RWPE2 (cell line): Measurements from ENCODE around the gene CNGA3.
"Not testable (repeated sequence)": the region's sequence is repeated elsewhere in the genome, so short reads cannot be mapped to it uniquely, and the experiment has no call there.

Source experiments
- ATAC-seq: fragments of 200-7000 bp; cut with Tn5 transposase; 3 replicates; pipeline ENCODE4 v1.9.1; 2021; ENCODE audit warnings: low read depth
- DNase-seq: peaks from one replicate; pipeline ENCODE4 v3.0.0-alpha.2; 2020; ENCODE audit warnings: low spot score
- H3K27ac ChIP-seq: fragments of 450-650 bp; 2 replicates; pipeline ENCODE4 v1.5.1; 2017; ENCODE audit warnings: mild to moderate bottlenecking; ENCODE audit not compliant: poor library complexity, severe bottlenecking
- H3K27me3 ChIP-seq: fragments of 250-450 bp; sonication (Bioruptor Pico); 2 replicates; pipeline ENCODE4 v1.5.1; 2021; ENCODE audit warnings: mild to moderate bottlenecking, moderate library complexity; ENCODE audit not compliant: insufficient read depth, poor library complexity, severe bottlenecking
- H3K36me3 ChIP-seq: fragments of 250-450 bp; sonication (Bioruptor Pico); 2 replicates; pipeline ENCODE4 v1.5.1; 2020; ENCODE audit warnings: low read depth, mild to moderate bottlenecking, moderate library complexity
- H3K4me1 ChIP-seq: fragments of 250-450 bp; sonication (Bioruptor Pico); 2 replicates; pipeline ENCODE4 v1.5.1; 2021; ENCODE audit warnings: mild to moderate bottlenecking, moderate library complexity; ENCODE audit not compliant: insufficient read depth, poor library complexity, severe bottlenecking
- H3K4me3 ChIP-seq: fragments of 250-450 bp; sonication (Bioruptor Pico); 2 replicates; pipeline ENCODE4 v1.5.1; 2021; ENCODE audit warnings: mild to moderate bottlenecking, moderate library complexity; ENCODE audit not compliant: severe bottlenecking
- H3K9me3 ChIP-seq: fragments of 250-450 bp; sonication (Bioruptor Pico); 2 replicates; pipeline ENCODE4 v1.5.1; 2021; ENCODE audit warnings: mild to moderate bottlenecking, moderate library complexity; ENCODE audit not compliant: severe bottlenecking
- CTCF ChIP-seq: fragments of 450-650 bp; IDR thresholded peaks from one replicate; pipeline ENCODE4 v1.5.1; 2017; ENCODE audit warnings: mild to moderate bottlenecking, moderate library complexity; ENCODE audit not compliant: poor library complexity, severe bottlenecking

Gene CNGA3

GRCh38 chr2:98300141-98300874 lies 45.9 kb upstream of the CNGA3 start:
- no peaks in the 10 kb centered on the region for H3K4me1 ChIP-seq
- H3K27ac ChIP-seq: no peak overlapping the region
- TF ChIP-seq CTCF: no peak
- no peak for ATAC-seq
- peaks cover 10% of the 10 kb centered on the region for H3K27me3 ChIP-seq
- no peaks in the 10 kb centered on the region for H3K9me3 ChIP-seq
- no peak for DNase-seq
- H3K36me3 ChIP-seq: no peaks in the 10 kb centered on the region
- no peak overlapping the region for H3K4me3 ChIP-seq

GRCh38 chr2:98301469-98301868 lies 44.8 kb upstream of the CNGA3 start:
- Histone ChIP-seq H3K4me3 (no peak overlapping the region), H3K9me3 (no peaks in the 10 kb centered on the region), H3K36me3 (no peaks in the 10 kb centered on the region), H3K27me3 (peaks cover under 1% of the 10 kb centered on the region), H3K27ac (no peak overlapping the region), H3K4me1 (no peaks in the 10 kb centered on the region)
- ATAC-seq (no peak), DNase-seq (no peak)
- TF ChIP-seq CTCF: no peak

- H3K4me3 ChIP-seq, H3K9me3 ChIP-seq, DNase-seq, H3K4me1 ChIP-seq, H3K27me3 ChIP-seq, ATAC-seq, H3K36me3 ChIP-seq, H3K27ac ChIP-seq: not testable (repeated sequence)
Measured at GRCh38 chr2:98307131-98307696, 39.0 kb upstream of the CNGA3 start.

GRCh38 chr2:98308068-98308467 lies 38.2 kb upstream of the CNGA3 start:
- no peak for ATAC-seq
- H3K27me3 ChIP-seq: peaks cover 3% of the 10 kb centered on the region
- no peaks in the 10 kb centered on the region for H3K4me1 ChIP-seq
- no peaks in the 10 kb centered on the region for H3K36me3 ChIP-seq
- H3K9me3 ChIP-seq: no peaks in the 10 kb centered on the region
- H3K27ac ChIP-seq: no peak overlapping the region
- no peak for TF ChIP-seq CTCF
- H3K4me3 ChIP-seq: no peak overlapping the region
- DNase-seq: no peak

GRCh38 chr2:98308532-98308931 lies 37.7 kb upstream of the CNGA3 start:
- no peaks in the 10 kb centered on the region for H3K9me3 ChIP-seq
- H3K27ac ChIP-seq: no peak overlapping the region
- no peak overlapping the region for H3K4me3 ChIP-seq
- no peaks in the 10 kb centered on the region for H3K4me1 ChIP-seq
- H3K27me3 ChIP-seq: peaks cover 3% of the 10 kb centered on the region
- DNase-seq: no peak
- no peak for ATAC-seq
- H3K36me3 ChIP-seq: no peaks in the 10 kb centered on the region
- no peak for TF ChIP-seq CTCF
